ENCODE results near the gene KCNH4.
"Not testable (repeated sequence)": the region's sequence is repeated elsewhere in the genome, so short reads cannot be mapped to it uniquely, and the experiment has no call there.

GRCh38 chr17:42140690-42141089 is 40.3 kb downstream of the KCNH4 start:
- TF ChIP-seq CTCF (optimal IDR thresholded peaks at IDR 0.05 in 1 of 3, IDR thresholded peaks at IDR 0.05 in 1 of 3, conservative IDR thresholded peaks at IDR 0.05 in 1 of 3; ENCODE audit: extremely low read depth in 1 of 3, insufficient read depth in 2 of 3, low read length in 3 of 3); EZH2 (IDR thresholded peaks at IDR 0.05; ENCODE audit: low read length): not testable (repeated sequence)
